ENCODE measurements around the gene GLG1. TPM values are rescaled to one million over a fixed set of nuclear protein-coding genes. Genes with fewer than 3 reads are reported as not detected.

Gene GLG1
- total RNA-seq, 6 experiments from 2014 or later, result 42.4 to 65.1 (median 44.7) TPM

- peak overlapping the region in 1 of 3 donors; percentile 20 for H3K27ac ChIP-seq
- intact Hi-C loops (cut with DNase I), result no loop called here
- peaks cover 0 to 42% (median 10%) of the 10 kb centered on the region in 4 donors for H3K4me1 ChIP-seq
- ATAC-seq (peak; percentile 9 to 44 (median 26)), DNase-seq (peak in 1 of 3 donors; percentile 49)
- no peaks in the 10 kb centered on the region for H3K27me3 ChIP-seq
- H3K9me3 ChIP-seq, result no peaks in the 10 kb centered on the region
- WGBS (ENCODE audit: insufficient coverage, low coverage, low lambda C conversion rate, missing lambda C conversion rate), result 78% methylated on average over 12 of the region's 12 CpGs
- H3K4me3 ChIP-seq, result no peak overlapping the region
- TF ChIP-seq CTCF (IDR thresholded peaks at IDR 0.05) (no peak), POLR2A (IDR thresholded peaks at IDR 0.05) (no peak)
- no peaks in the 10 kb centered on the region for H3K36me3 ChIP-seq
Measured at GRCh38 chr16:74575807-74576643, 30.9 kb downstream of the GLG1 start.

- H3K27me3 ChIP-seq, result no peaks in the 10 kb centered on the region
- TF ChIP-seq POLR2A (IDR thresholded peaks at IDR 0.05) (no peak), CTCF (IDR thresholded peaks at IDR 0.05) (peak in 3 of 4 donors; percentile 19 to 35 (median 33))
- ATAC-seq (peak in 1 of 4 donors; percentile 21), DNase-seq (no peak)
- H3K36me3 ChIP-seq, result no peaks in the 10 kb centered on the region
- peak overlapping the region in 1 of 3 donors; percentile 20 for H3K27ac ChIP-seq
- H3K4me1 ChIP-seq, result peaks cover 0 to 46% (median 10%) of the 10 kb centered on the region in 4 donors
- 57% methylated on average over 7 of the region's 7 CpGs for WGBS (ENCODE audit: insufficient coverage, low coverage, low lambda C conversion rate, missing lambda C conversion rate)
- intact Hi-C loops (cut with DNase I), result no loop called here
- H3K4me3 ChIP-seq, result no peak overlapping the region
- H3K9me3 ChIP-seq, result no peaks in the 10 kb centered on the region
Measured at GRCh38 chr16:74575175-74575806, 31.6 kb downstream of the GLG1 start.

- intact Hi-C loops (cut with DNase I), result no loop called here
- no peaks in the 10 kb centered on the region for H3K27me3 ChIP-seq
- no peak overlapping the region for H3K27ac ChIP-seq
- no peaks in the 10 kb centered on the region for H3K9me3 ChIP-seq
- no peak overlapping the region for H3K4me3 ChIP-seq
- no peak for DNase-seq
- TF ChIP-seq POLR2A (IDR thresholded peaks at IDR 0.05), result no peak
- no peak for TF ChIP-seq CTCF (IDR thresholded peaks at IDR 0.05)
- H3K36me3 ChIP-seq, result no peaks in the 10 kb centered on the region
- WGBS (ENCODE audit: insufficient coverage, low coverage, low lambda C conversion rate, missing lambda C conversion rate), result 55% methylated on average over 2 of the region's 2 CpGs
- no peak for ATAC-seq
- H3K4me1 ChIP-seq, result peaks cover 0 to 57% (median 16%) of the 10 kb centered on the region in 4 donors
Measured at GRCh38 chr16:74574146-74574545, 32.8 kb downstream of the GLG1 start.

GRCh38 chr16:74573622-74574021 lies 33.3 kb downstream of the GLG1 start:
- TF ChIP-seq POLR2A (IDR thresholded peaks at IDR 0.05), result no peak
- no peak for TF ChIP-seq CTCF (IDR thresholded peaks at IDR 0.05)
- ATAC-seq, result no peak
- no peaks in the 10 kb centered on the region for H3K9me3 ChIP-seq
- WGBS (ENCODE audit: insufficient coverage, low coverage, low lambda C conversion rate, missing lambda C conversion rate), result 47% methylated on average over 5 of the region's 8 CpGs
- H3K4me3 ChIP-seq, result no peak overlapping the region
- DNase-seq, result no peak
- no peak overlapping the region for H3K27ac ChIP-seq
- H3K36me3 ChIP-seq, result no peaks in the 10 kb centered on the region
- no peaks in the 10 kb centered on the region for H3K27me3 ChIP-seq
- intact Hi-C loops (cut with DNase I), result no loop called here
- peaks cover 0 to 56% (median 14%) of the 10 kb centered on the region in 4 donors for H3K4me1 ChIP-seq

Measured in right lobe of liver (tissue), 6 donors.